ENCODE results near the gene DRC7.
A peak's percentile ranks its signal among the peaks of the same experiment; 100 is the strongest.
"Not testable (repeated sequence)": the region's sequence is repeated elsewhere in the genome, so short reads cannot be mapped to it uniquely, and the experiment has no call there.

The DRC7 gene

GRCh38 chr16:57721356-57722209 lies 27.0 kb downstream of the DRC7 start:
- no peak for DNase-seq

DNA sequence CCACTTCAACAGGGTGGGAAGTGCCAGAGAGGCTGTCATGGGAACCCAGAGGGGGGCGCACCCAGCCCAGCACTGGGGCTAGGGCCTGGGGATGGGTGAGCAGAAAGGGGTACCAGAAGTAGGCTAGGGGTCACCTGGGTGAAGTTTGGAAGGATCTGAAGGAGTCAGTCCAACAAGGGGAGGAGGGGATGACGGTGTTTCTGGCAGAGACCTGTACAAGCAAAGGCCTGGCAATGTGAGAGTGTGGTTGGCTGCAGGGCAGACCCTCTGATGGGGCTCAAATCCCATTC lies 27.5 kb downstream of the DRC7 start:
- no peak for DNase-seq

- DNase-seq, result no peak
Measured at GRCh38 chr16:57722651-57723050, 28.0 kb downstream of the DRC7 start.

- no peak for DNase-seq
Measured at GRCh38 chr16:57723170-57723569, 28.6 kb downstream of the DRC7 start.

DNA sequence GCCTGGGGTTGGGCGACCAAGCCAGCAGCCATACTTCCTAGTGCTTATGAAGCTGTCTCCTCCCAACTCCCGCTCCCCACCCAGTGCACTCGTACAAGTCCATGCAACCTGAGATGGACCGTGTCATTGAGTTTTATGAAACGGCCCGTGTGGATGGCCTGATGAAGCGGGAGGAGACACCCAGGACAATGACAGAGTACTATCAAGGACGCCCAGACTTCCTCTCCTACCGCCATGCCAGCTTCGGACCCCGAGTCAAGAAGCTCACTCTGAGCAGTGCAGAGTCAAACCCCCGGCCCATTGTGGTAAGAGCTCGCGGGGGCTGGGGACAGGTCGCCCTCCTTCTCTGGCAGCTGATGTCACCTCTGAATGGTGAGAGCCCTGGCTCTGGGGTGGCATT lies 29.9 kb downstream of the DRC7 start:
- DNase-seq, result no peak

GRCh38 chr16:57725151-57725550 lies 30.5 kb downstream of the DRC7 start:
- DNase-seq, result no peak

- no peak for DNase-seq
Measured at GRCh38 chr16:57725554-57725953, 30.9 kb downstream of the DRC7 start.

GRCh38 chr16:57725976-57726375 lies 31.4 kb downstream of the DRC7 start:
- DNase-seq, result no peak

GRCh38 chr16:57726433-57726947 lies 31.9 kb downstream of the DRC7 start:
- DNase-seq, result no peak

- no peak for DNase-seq
Measured at GRCh38 chr16:57727610-57728009, 33.0 kb downstream of the DRC7 start.

DNA sequence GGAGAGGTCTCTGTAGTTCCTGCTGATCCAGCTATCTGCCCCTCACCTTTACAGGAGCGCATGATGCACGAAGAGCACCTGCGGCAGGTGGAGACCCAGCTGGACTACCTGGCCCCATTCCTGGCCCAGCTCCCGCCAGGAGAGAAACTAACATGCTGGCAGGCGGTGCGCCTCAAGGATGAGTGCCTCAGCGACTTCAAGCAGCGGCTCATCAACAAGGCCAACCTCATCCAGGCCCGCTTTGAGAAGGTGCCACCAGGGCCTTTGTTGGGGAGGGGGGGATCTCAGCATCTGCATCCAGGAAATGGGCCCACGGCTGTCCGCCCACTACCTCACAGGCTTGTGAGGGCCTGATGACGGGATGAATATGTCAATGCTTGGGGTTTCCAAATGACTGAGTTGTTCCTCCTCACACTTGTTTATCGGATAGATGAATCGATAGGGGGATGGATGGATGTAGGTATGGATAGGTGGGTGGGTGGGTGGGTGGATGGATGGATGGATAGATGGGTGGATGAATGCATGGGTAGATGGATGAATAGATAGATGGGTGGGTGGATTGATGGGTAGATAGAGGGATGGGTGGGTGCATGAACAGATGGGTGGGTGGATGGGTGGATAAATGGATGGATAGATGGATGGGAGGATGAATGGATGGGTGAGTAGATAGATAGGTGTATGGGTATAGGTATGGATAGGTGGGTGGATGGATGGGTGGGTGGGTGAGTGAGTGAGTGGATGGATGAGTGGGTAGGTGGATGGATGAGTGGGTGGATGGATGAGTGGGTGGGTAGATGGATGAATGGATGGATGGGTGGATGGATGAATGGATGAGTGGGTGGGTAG lies 34.0 kb downstream of the DRC7 start:
- no peak for DNase-seq

- no peak for DNase-seq
Measured at GRCh38 chr16:57729182-57729484, 34.5 kb downstream of the DRC7 start.

- DNase-seq, result not testable (repeated sequence)
Measured at GRCh38 chr16:57729852-57730251, 35.2 kb downstream of the DRC7 start.

DNA sequence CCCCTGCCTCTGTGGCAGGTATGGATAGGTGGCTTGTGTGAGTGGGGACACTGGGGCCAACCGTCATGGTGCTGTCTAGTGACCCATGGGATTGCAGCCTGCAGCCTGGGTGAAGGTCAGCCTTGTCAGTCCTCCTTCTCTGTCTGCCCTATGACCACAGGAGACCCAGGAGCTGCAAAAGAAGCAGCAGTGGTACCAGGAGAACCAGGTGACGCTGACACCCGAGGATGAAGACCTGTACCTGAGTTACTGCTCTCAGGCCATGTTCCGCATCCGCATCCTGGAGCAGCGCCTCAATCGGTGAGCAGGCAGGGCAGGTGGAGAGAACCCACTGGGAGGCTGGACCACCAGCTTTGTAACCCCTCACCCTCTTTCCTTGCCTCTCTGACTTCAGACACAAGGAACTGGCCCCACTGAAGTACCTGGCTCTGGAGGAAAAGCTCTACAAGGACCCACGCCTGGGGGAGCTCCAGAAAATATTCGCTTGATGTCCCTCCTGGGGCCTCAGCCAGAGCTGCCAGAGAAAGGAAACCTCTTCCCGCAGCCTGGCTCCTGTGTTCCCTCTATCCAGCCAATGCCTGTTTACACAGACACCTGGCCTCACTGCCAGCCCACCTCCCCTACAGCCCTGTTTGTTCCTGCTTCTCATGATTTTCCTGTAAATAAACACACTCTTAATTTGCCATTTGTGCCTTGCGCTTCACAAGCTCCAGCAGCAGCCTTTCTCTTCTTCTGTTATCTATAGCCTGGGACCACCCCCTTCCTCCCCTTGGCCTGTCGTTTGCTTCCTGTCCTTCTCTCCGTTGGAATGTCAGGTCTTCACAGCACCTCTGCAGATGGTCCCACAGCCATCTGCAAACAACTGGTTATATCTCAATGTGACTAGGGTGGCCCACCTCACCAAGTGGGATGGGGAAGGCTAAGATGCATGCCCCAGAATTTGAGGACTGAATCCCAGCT lies 36.4 kb downstream of the DRC7 start:
- DNase-seq, result no peak

GRCh38 chr16:57732037-57732436 lies 37.4 kb downstream of the DRC7 start:
- DNase-seq, result no peak

DNA sequence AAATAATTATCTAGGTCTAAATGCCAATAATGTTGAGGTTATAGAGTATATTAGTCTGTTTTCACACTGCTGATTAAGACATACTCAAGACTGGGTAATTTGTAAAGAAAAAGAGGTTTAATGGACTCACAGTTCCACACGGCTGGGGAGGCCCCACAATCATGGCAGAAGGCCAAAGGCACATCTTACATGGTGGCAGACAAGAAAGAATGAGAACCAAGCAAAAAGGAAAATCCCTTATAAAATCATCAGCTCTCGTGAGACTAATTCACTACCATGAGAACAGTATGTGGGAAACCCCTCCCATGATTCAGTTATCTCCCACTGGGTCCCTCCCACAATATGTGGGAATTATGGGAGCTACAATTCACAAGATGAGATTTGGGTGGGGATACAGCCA lies 38.1 kb downstream of the DRC7 start:
- DNase-seq, result no peak

DNA sequence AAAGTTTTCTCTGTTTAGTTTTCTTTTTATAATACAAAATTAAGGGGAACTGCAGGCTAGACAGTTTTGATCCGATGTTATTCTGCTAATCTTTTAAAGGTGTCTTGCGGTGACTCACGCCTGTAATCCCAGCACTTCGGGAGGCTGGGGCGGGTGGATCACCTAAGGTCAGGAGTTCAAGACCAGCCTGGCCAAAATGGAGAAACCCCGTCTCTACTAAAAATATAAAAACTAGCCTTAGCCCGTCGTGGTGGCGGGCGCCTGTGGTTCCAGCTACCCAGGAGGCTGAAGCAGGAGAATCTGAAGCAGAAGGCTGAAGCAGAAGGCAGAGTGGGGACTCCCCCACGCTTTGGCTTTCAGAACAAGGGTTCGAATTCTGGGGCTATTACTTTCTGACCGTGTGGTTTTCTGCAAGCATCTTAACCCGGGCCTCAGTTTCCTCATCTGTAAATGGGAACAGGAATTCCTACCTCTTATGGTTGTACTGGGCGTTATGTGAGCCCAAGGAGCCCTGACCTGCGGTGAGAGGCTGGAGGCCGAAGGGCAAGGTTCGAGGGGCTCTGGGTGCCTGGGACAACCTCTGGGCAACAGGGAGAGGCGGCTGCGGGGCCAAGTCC lies 39.8 kb downstream of the DRC7 start:
- no peak for DNase-seq

DNA sequence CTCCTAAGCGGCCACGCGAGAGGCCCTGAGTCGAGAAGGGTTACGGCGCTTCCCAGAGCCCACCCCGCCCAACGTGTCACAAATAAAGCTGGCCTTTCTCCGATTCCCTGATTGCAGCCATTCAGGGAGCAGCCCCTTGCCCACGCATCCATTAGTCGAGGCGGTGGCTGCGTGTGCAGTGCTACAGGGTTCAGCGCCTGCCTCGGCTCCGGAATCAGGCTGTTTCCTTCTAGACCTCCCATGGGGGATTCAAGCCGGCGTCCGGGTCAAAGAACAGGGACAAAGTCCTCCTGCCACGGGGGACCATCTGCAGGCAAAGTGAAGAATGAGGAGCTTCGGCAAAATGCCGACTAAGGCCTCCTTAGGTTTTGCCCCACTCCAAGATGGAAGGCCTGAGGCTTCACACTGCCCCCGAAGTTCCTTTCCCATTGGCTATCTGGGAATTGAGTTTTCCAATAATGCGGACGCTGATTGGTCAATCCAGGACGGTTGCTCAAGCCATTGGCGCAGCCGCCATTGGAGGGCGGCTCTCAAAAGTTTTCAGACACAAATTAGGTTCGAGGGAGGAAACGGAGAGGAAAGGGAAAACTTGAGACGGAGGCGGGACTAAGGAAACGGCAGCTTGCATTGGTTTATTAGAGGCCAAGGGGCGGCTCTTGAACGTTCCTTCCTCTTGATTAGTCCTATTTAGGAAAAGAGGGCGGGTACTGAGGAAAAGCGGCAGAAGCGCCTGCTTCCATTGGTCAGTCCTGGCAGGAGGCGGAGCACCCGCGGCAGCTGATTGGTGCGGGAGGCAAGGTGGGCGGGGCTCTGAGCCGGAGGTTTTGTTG lies 40.5 kb downstream of the DRC7 start:
- peak; percentile 94 for DNase-seq

GRCh38 chr16:57735755-57736418 lies 41.3 kb downstream of the DRC7 start, which contains the start of gene KATNB1:
Gene KATNB1 (plus strand): TSS chr16:57735770. CDS start chr16:57737244, 1,474 bp downstream.
- no peak for DNase-seq

DNA sequence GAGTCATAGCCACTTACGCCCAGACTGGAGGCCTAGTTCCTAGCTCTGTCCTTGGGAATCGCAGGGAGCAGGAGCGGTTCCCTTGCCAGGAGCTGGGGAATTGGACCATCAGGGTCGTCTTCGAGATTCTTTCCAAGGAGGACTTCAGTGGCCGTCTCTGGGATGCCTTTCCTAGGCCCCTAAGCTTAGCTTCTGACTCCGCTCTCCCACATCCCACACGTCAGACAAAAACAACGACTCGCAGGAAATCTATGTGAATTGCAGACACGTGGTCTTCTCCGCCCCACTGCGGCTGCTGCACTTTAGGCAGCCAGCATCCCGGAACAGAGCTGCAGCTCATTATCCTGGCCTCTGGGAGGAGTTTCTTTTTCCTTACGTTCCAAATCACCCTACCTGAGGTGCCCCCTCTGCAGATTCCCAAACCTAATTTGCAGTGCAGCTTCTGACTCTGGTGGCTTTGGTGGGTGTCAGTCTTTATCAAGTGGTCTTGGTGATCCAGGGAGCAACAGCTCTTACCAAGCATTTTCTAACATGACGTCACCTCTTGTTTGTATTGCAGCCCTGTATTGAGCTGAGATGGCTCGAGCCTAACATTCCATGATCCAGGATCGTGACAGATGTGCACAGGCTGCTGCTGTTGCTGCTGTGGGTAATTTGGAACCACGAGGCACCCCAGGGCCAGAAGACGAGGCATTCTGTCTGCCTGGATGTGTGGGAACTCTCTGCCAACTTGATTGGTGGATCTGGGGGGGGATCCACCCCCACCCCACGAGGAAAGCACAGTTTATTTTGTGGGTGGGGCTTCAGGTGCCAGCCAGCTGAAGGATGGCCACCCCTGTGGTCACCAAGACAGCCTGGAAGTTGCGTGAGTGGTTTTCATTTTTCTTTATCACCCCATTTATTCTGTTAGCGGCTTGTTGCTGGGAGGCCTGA lies 42.1 kb downstream of the DRC7 start:
- DNase-seq, result no peak

Data from NCI-H187 treated with DMSO at 0.1 percent for 48 hours (cell line).